Thoracic aorta endothelial cell (primary cell): ENCODE measurements around the gene SEMA6D. TPM values are rescaled to one million over a fixed set of nuclear protein-coding genes. Genes with fewer than 3 reads are reported as not detected.

Experiments used
- total RNA-seq: library from RNA; depleted of rRNA; stranded (reverse); fragments of >200 nt; gene quantifications from 2 replicates; pipeline ENCODE4 v1.2.3, GENCODE V29; 2012

The SEMA6D gene
- 10.0 and 12.4 TPM in 2 replicates for total RNA-seq

GRCh38 chr15:47717036-47717612 lies at the start of gene SEMA6D:
TSS of gene SEMA6D (plus strand) at chr15:47717505. CDS start at chr15:47759799, 42,294 bp downstream.

